NCI-H460 (cell line): ENCODE measurements around the gene PHETA1. TPM values are rescaled to one million over a fixed set of nuclear protein-coding genes. Genes with fewer than 3 reads are reported as not detected.
"Not testable (repeated sequence)": the region's sequence is repeated elsewhere in the genome, so short reads cannot be mapped to it uniquely, and the experiment has no call there.

Experiments
- DNase-seq: peaks from one replicate; pipeline ENCODE4 v3.0.0-alpha.2; 2016; ENCODE audit warnings: low read depth; ENCODE audit errors: extremely low read depth
- total RNA-seq: library from RNA; depleted of rRNA; stranded (reverse); fragments of >200 nt; shearing (Covaris generic); gene quantifications from 2 replicates; pipeline ENCODE4 v1.2.3, GENCODE V29; 2014

PHETA1 gene
- total RNA-seq, 1 experiment from 2014 or later, result 4.8 TPM

GRCh38 chr12:111405859-111406473 is 37.1 kb upstream of the PHETA1 start, which contains the start of gene SH2B3:
Gene SH2B3 (plus strand): TSS chr12:111405923. CDS start chr12:111418146, 12,223 bp downstream.
- DNase-seq, result no peak

- peak; percentile 94 for DNase-seq
Observed at GRCh38 chr12:111405149-111405858, 36.4 kb upstream of the PHETA1 start.

DNA sequence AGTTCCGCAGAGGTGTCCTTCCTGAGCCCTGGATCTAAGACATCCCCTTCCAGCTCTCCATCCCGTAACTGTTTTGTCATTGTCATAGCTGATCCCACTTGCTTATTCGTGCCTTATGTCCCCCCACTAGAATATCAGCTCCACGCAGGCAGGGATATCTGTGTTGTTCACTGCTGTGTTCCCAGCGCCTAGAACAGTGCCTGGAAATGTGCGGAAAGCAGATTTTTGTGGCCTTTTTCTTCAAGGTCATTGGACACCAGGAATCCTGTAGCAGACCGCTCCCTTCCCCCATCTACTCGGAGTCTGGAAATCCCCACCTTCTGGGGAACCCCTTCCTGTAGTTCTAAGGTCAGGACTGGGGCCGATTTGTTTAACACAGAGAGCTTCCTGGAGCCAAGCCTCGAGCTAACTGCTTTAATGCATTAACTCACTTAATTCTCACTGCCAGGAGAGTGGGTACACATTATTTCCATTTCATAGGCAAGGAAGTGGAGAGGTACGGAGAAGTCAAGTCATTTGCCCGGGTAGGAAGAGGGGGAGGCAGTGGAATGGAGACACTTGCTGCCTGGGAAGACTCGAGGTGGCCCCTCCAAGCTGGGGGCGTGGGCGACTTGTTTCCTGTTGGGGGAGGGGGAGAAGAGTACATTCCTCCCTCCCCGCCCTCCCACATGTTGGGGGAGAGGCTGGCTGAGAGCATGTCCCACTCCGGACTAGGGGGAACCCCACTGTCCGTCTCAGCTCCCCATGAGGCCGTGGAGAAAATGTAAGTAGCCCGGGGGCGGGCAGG is 35.7 kb upstream of the PHETA1 start:
- DNase-seq, result no peak

DNA sequence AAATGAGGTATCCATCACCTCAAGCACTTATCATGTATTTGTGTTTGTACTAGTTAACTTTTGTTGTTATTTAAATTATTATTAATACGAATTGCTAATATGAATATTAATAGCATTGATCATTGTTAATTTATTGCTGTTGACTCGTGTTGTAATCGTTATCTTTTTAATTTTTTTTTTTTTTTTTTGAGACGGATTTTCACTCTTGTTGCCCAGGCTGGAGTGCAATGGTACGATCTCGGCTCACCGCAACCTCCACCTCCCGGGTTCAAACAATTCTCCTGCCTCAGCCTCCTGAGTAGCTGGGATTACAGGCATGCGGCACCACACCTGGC is 33.6 kb upstream of the PHETA1 start:
- not testable (repeated sequence) for DNase-seq

- DNase-seq, result no peak
Observed at GRCh38 chr12:111401167-111401605, 32.3 kb upstream of the PHETA1 start.

- DNase-seq, result not testable (repeated sequence)
Observed at GRCh38 chr12:111399741-111400404, 31.0 kb upstream of the PHETA1 start.

DNA sequence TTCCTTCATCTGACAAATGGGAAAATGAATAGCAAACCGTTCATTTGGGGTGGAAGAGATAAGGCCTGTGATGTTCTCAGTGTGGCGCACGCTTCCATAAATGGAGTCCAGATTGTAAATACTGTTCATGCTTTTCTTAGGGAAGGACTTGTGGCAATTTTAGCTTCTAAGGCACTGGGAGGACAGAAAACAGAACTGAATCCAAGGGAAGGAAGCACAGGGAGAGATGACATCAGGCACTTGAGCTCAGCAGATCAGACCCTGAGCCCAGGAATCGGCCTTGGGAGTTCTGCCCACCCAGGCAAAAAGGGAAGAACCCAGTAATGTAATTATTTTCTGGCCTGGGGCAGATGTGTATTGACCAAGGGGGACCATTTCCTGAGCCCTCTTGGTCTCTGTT is 29.6 kb upstream of the PHETA1 start:
- DNase-seq, result no peak

- peak; percentile 76 for DNase-seq
Observed at GRCh38 chr12:111396726-111397445, 28.0 kb upstream of the PHETA1 start.

- DNase-seq, result not testable (repeated sequence)
Observed at GRCh38 chr12:111396271-111396670, 27.4 kb upstream of the PHETA1 start.

DNA sequence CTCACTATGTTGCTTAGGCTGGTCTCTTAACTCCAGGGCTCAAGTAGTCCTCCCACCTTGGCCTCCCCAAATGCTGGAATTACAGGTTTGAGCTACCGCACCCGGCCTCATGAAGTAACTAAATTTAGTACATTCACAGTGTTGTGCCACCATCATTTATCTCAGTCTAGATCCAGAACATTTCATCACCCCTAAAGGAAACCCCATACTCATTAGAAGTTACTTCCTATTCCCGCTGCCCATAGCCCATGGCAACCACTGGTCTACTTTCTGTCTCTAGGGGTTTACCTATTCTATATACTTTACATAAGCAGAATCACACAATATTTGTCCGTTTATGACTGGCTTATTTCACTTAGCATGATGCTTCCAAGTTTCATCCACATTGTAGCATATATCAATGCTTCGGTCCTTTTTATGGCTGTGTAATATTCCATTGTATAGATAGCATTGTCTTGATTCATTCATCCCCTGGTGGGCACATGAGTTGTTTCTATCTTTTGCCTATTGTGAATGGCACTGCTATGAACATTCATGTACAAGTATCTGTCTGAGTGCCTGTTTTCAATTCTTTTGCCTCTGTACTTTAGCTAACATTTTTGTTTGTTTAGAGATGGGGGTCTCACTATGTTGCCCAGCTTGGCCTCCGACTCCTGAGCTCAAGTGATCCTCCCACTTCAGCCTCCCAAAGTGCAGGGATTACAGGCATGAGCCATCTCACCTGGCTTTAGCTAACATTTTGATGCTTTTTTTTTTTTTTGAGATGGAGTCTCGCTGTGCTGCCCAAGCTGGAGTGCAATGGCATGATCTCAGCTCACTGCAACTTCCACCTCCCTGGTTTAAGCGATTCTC is 26.7 kb upstream of the PHETA1 start:
- DNase-seq, result no peak

DNA sequence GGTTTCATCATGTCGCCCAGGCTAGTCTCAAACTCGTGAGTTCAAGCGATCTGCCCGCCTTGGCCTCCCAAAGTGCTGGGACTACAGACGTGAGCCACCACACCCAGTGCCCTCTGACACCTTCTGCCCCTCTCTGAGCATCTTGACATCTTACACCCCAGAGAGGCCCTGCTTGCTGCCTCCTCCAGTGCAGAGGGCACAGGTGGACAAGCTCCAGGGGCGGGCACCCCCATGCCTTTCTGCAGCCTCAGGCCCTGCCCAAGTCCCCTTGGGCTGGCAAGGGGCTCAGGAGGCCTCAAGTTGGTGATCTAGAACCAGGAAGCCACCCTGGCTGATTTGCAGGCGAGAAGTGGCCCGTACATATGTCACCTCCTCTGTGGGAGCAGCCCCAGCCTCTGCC is 25.6 kb upstream of the PHETA1 start:
- no peak for DNase-seq

DNA sequence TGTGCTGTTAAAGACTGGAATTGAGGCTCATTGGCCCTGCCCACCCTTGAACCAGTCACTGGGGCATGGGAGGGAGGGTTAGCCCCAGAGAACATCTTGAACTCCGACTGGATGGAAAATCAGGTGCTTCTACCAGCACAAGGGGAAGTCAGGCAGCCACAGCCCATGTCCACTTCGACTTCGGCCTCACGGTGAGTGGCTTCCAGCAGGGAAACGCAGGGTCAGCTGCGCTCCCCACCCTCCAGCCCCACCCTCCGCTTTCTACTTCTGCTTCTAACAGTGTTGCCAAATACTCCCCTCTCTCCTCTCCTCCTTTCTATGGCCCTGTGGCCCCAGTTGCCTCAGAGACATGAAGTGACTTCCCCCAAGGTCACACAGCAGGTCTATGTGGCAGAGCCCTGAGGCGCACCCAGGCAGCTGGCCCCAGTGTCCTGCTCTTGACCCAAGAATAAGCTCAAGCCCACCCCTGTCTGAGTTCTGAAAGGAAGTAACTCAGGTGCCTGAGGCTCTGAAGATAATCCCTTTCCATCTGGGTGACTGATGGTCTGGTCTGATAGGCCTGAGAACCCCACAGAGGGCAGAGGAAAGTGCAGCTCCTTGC is 24.9 kb upstream of the PHETA1 start:
- no peak for DNase-seq

- DNase-seq, result no peak
Observed at GRCh38 chr12:111390910-111391309, 22.0 kb upstream of the PHETA1 start.

DNA sequence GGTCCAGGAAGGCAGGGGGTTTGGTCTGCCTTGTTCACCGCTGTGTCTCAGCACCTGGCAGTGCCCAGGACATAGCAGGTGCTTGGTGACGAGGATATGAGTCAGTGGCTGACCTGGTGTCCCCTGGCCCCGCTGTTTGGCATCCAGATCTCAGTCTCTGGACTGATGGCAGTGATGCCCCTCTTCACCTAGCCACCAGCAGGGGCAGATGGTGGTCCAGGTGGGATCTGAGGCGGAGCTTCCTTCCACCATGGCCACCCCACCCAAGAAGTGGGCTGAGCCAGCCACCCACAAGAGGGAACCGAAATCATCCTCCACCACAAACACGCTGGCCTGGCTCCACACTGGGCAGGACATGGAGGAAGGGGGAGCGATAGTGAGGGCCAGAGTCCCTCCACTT is 20.7 kb upstream of the PHETA1 start:
- DNase-seq, result no peak

GRCh38 chr12:111387747-111388323 is 18.9 kb upstream of the PHETA1 start:
- DNase-seq, result no peak

DNA sequence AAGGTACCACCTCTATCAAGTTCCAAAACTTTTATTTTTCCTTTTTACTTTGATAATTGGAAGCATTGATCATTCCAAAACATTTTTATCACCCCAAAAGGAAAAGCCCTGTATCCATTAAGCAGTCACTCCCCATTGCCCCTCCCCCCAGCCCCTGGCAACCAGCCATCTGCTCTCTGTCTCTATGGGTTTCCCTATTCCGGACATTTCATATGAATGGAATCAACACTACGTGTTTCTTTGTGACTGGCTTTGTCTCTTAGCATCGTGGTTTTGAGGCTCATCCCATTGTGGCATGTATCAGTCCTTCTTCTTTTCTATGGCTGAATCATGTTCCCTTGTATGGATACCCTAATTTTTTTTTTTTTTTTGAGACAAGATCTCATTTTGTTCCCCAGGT is 18.0 kb upstream of the PHETA1 start:
- DNase-seq, result no peak

DNA sequence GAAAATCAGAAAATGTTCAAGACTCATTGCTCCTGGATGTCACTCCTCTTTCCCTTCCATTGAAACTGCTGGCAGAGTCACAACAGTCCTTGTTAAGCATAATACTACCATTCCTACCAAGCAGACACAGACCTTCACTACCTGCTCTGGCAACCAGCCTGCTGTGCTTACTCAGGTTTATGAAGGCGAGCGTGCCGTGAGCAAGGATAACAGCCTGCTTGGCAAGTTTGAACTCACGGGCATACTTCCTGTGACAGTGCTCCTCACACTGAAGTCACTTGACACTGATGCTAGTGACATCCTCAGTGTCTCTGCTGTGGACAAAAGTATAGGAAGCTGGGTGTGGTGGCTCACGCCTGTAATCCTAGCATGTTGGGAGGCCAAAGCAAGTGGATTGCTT is 15.7 kb upstream of the PHETA1 start:
- no peak for DNase-seq

DNA sequence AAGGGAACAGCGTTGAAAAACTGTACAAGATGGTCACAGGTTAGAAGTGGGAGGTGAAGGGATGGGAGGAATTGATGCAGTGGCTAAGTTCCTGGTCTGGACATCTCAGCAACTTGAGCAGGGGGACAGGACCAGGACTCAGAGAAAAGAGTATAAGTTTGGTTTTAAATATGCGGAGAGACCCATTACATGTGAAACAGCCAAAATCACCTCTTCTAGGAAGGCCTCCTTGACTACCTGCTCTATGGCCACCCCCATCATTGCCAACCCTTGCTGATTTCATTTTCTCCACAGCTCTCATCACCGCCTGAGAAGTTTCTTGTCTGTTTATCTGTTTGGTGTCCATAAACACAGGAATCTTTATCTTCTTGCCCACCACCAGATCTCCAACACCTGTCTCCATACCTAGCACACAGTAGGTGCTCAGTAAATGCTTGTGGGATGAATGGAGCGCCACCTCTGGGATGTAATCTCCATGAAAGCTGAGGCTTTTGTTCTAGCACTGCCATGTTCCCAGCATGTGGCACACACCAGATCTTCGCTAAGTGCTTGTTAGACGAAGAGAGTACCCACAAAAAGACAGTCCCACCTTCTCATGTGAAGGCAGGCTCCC is 11.2 kb upstream of the PHETA1 start:
- no peak for DNase-seq
